Activated T-cell treated with anti-CD3 and anti-CD28 coated beads for 48 hours (primary cell): ENCODE data around the gene SYNE2.

Source experiments
- DNase-seq: peaks from one replicate; pipeline ENCODE4 v3.0.0-alpha.2; 2020; ENCODE audit warnings: low read depth

SYNE2 gene

GRCh38 chr14:63911404-63911803 lies 58.6 kb downstream of the SYNE2 start:
- no peak for DNase-seq

GRCh38 chr14:63912286-63912685 lies 59.5 kb downstream of the SYNE2 start:
- no peak for DNase-seq

GRCh38 chr14:63918411-63918810 lies 65.6 kb downstream of the SYNE2 start:
- DNase-seq, result no peak

DNA sequence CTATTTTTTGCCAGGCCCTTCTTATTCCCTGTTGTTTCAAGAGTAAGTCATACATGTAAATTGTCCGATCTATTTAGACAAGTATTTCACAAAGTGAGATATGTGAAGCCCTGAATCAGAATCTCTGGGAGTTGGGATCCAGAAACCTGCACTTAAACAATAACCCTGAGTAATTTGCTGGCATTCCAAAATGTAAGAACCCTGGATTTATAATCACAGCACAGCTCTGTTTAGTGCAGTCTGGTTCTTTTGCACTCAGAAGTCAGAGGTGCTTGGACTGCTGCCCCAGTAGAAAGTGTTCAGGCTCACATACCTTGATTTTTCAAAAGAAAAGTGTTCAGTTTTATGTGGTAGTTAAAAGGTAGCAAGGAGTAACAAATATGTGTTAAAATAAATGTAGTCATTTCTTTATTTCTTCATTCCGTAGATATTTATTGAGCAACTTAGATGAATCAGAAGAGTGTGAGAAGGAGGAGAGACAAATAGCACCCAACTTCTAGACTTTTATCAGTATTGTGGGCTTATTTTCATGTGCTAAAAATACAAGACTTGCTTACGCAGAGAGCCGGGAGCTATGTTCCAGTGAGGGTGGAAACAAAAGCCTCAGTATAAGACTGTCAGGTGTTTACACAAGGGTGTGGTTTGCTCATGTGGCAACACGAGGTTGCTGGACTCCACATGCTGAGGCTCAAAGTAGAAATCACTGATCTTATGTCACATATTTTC lies 70.1 kb downstream of the SYNE2 start:
- DNase-seq, result no peak

GRCh38 chr14:63923422-63923752 lies 70.6 kb downstream of the SYNE2 start:
- DNase-seq, result no peak

- DNase-seq, result no peak
Observed at GRCh38 chr14:63924375-63924774, 71.6 kb downstream of the SYNE2 start.

DNA sequence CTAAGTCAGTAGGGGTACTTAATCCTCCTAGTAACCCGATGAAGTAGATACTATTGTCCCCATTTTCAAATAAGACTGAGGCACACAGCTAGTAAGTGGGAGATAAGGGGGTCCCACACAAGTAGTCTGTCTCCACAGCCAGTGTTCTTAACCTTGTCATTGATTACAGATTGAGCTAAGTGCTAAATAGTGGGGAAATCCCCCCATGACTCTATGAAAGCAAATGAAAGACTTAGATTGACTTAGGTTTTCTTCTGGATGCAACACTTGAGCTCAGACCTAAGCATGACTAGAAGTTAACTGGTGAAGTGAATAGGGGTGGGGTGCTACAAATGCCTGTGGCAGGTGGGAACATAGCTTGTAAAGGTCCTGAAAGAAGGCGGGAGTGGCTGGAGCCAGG lies 73.8 kb downstream of the SYNE2 start:
- no peak for DNase-seq

- no peak for DNase-seq
Observed at GRCh38 chr14:63928744-63929174, 76.0 kb downstream of the SYNE2 start.

- DNase-seq, result no peak
Observed at GRCh38 chr14:63933110-63933509, 80.3 kb downstream of the SYNE2 start.

GRCh38 chr14:63933711-63934110 lies 80.9 kb downstream of the SYNE2 start:
- DNase-seq, result no peak

- no peak for DNase-seq
Observed at GRCh38 chr14:63938198-63939005, 85.6 kb downstream of the SYNE2 start.

GRCh38 chr14:63939006-63939270 lies 86.1 kb downstream of the SYNE2 start:
- no peak for DNase-seq

DNA sequence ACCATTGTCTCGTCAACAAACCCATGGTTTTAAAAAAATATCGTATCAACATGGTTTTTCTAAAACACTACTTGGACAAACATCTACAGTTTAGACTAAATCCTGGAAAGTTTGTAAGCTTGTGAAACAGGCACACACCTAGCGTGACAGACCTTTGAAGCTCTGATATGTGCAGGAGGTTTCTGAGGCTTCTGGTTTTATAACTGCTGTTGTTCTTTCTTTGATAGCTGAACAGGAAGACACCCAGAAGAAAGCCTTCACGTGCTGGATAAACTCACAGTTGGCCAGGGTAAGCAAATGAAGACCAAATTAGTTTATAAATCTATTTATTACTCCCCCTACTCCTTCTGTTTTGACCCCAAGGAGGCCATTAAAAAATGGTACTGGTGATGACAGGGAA lies 87.6 kb downstream of the SYNE2 start:
- no peak for DNase-seq

GRCh38 chr14:63941023-63941422 lies 88.2 kb downstream of the SYNE2 start:
- DNase-seq, result no peak

DNA sequence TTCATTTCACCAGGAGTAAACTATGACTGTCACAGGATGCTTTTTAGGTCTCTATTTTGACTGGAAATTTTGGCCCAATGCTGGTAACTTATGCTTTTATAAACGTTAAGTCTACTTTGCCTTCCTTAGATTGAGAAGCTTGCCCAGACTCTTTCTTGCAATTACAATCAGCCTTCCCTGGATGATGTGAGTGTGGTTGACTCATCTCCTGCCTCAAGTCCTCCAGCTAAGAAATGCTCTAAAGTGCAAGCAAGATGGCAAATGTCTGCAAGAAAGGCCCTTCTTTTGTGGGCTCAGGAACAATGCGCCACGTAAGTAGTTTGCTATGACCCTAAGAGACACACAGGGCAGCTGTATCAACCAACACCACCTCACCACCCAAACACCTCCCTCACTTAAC lies 96.9 kb downstream of the SYNE2 start:
- no peak for DNase-seq

GRCh38 chr14:63951021-63951420 lies 98.2 kb downstream of the SYNE2 start:
- no peak for DNase-seq

GRCh38 chr14:63951429-63951828 lies 98.6 kb downstream of the SYNE2 start:
- DNase-seq, result no peak

GRCh38 chr14:63952053-63952932 lies 99.5 kb downstream of the SYNE2 start:
- no peak for DNase-seq

GRCh38 chr14:63952933-63953437 lies 100.2 kb downstream of the SYNE2 start:
- DNase-seq, result no peak

DNA sequence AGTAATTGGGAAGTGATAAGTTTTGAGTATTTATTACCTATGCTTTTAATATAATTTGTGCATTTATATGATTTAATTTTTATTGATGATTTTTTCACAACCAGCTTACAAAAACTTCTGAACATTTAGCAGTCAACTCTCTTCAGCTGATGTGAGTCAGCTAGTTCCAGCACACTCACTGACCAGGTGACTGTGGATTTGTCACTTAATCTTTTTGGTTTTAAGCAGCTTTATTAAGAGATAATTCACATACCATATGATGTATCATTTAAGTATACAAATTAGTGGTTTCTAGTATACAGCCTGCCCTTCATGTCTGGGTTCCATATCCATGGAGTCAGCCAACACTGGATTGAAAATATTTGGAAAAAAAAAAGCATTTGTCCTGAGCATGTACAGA lies 103.5 kb downstream of the SYNE2 start:
- no peak for DNase-seq

DNA sequence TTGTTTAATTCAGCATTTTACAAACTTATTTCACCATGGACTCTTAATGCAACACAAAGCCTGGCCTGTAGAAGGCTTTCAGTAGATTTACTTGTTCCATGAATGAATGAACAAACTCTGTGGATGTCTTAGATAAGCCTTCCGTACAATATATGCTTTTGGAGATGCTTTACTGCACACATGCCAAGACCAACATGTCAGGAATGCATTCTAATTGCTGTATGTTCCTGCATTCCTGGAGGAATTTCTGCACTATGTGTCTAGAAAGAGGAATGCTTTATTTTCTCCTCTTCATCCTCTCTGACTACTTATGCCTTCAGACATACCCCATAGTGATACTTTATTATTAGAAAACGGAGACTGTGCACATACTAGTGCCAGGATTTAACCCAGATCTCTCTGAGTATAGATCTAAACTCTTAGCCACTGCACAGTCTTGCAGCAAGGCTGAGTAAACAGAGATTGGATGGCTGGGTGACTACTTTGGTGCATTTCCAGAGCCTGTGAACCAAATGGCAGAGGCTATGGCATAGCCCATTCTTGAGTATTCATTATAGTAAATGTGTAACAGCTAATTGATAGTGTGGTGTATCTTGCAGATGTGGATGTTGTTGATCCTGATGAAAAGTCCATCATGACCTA lies 108.2 kb downstream of the SYNE2 start:
- DNase-seq, result no peak

- DNase-seq, result no peak
Observed at GRCh38 chr14:63962906-63963305, 110.1 kb downstream of the SYNE2 start.
